Measurements from ENCODE around the gene AADACL3. TPM values are rescaled to one million over a fixed set of nuclear protein-coding genes. Genes with fewer than 3 reads are reported as not detected.

AADACL3 gene
- total and polyA plus RNA-seq, 2 of the 8 experiments (the other 6 are each of a cell fraction or from before 2014, with no cell fraction given), result 0.33 to 2.3 TPM

GRCh38 chr1:12756768-12757413 lies 41.0 kb downstream of the AADACL3 start:
- ChIA-PET CTCF (ENCODE audit: partially characterized antibody) (interaction anchor here (1.0 kb wide), 1 partner anchor 12 kb away, joined by 4 read pairs; no protein-coding TSS in a partner anchor), POLR2A (ENCODE audit: partially characterized antibody) (no interaction called here)
- Histone ChIP-seq H3K4ac (replicated peaks; ENCODE audit: insufficient read length, low read depth, low read length) (no peak overlapping the region), H4K91ac (replicated peaks; ENCODE audit: insufficient read length, low read length) (no peak overlapping the region), H3K79me2 (ENCODE audit: control insufficient read depth in 1 of 2, insufficient read depth in 2 of 2, low read length in 2 of 2) (no peaks in the 10 kb centered on the region), H3K56ac (replicated peaks; ENCODE audit: insufficient read length, low read depth, low read length) (no peak overlapping the region), H3K9me3 (ENCODE audit: insufficient read depth in 2 of 2, low read depth in 1 of 2, low read length in 1 of 2) (no peaks in the 10 kb centered on the region), H3K23me2 (ENCODE audit: low read depth, low read length) (no peaks in the 10 kb centered on the region), H3K27me3 (replicated peaks in 1 of 4; ENCODE audit: control insufficient read depth in 3 of 4, extremely low read depth in 1 of 4, insufficient read depth in 3 of 4, low read length in 3 of 4) (no peaks in the 10 kb centered on the region), H2BK20ac (ENCODE audit: low read length) (no peak overlapping the region), H4K5ac (ENCODE audit: insufficient read length, low read depth, low read length) (no peak overlapping the region), H2AK5ac (ENCODE audit: low read depth, low read length) (no peak overlapping the region), H3K4me2 (ENCODE audit: insufficient read depth in 1 of 2, low read depth in 2 of 2, low read length in 2 of 2) (no peak overlapping the region), H2BK120ac (replicated peaks; ENCODE audit: low read depth, low read length) (no peak overlapping the region), H3K14ac (ENCODE audit: insufficient read length) (no peak overlapping the region), H3K18ac (ENCODE audit: extremely low read depth, low read length) (no peak overlapping the region), H3K36me3 (ENCODE audit: control insufficient read depth in 2 of 4, insufficient read depth in 4 of 4, low read length in 3 of 4) (no peaks in the 10 kb centered on the region), H3K4me3 (ENCODE audit: extremely low read depth in 1 of 4, insufficient read depth in 2 of 4, low read depth in 3 of 4, low read length in 4 of 4) (no peak overlapping the region), H3K79me1 (ENCODE audit: low read depth, low read length) (no peaks in the 10 kb centered on the region), H4K20me1 (replicated peaks in 1 of 2; ENCODE audit: control insufficient read depth in 1 of 2, insufficient read depth in 2 of 2, low read length in 2 of 2) (no peaks in the 10 kb centered on the region), H3K9ac (replicated peaks in 1 of 4; ENCODE audit: extremely low read depth in 1 of 4, low read depth in 3 of 4, low read length in 3 of 4) (no peak overlapping the region), H3K23ac (ENCODE audit: insufficient read length) (no peak overlapping the region), H2BK15ac (ENCODE audit: low read length) (no peak overlapping the region), H4K8ac (ENCODE audit: extremely low read depth, insufficient read depth, low read length) (no peak overlapping the region), H3K4me1 (replicated peaks in 1 of 4; ENCODE audit: control insufficient read depth in 3 of 4, insufficient read depth in 4 of 4, low read length in 3 of 4) (0 out of 7 replicates have a peak, but pooled peaks cover 0 to 3% (median 0%) of the 10 kb centered on the region in 4 experiments), H2BK5ac (ENCODE audit: low read depth, low read length) (no peak overlapping the region), H2AFZ (ENCODE audit: low read length) (no peak overlapping the region), H2BK12ac (ENCODE audit: low read depth, low read length) (no peak overlapping the region), H3K27ac (ENCODE audit: low read depth, low read length) (no peak overlapping the region)
- FAIRE-seq, result no peak
- 92% methylated on average over 6 of the region's 6 CpGs; no CpG with 5 or more reads in 1 of the 2 experiments for WGBS, 2 experiments (ENCODE audit: extremely low coverage in 1 of 2, insufficient coverage in 1 of 2, insufficient read length in 1 of 2, insufficient replicate concordance in 2 of 2, low coverage in 1 of 2, low lambda C conversion rate in 2 of 2, missing lambda C conversion rate in 1 of 2)
- TF ChIP-seq HDAC2 (IDR thresholded peaks at IDR 0.05; ENCODE audit: borderline replicate concordance in 1 of 2, low read depth in 2 of 2, low read length in 2 of 2), result no peak
- no peak for TF ChIP-seq RBBP5 (IDR thresholded peaks at IDR 0.05; ENCODE audit: borderline replicate concordance, low read depth, low read length)
- no peak for TF ChIP-seq SP2 (IDR thresholded peaks at IDR 0.05; ENCODE audit: low read length)
- TF ChIP-seq POU5F1 (IDR thresholded peaks at IDR 0.05; ENCODE audit: low read depth, low read length), result no peak
- TF ChIP-seq, protein P1, sequence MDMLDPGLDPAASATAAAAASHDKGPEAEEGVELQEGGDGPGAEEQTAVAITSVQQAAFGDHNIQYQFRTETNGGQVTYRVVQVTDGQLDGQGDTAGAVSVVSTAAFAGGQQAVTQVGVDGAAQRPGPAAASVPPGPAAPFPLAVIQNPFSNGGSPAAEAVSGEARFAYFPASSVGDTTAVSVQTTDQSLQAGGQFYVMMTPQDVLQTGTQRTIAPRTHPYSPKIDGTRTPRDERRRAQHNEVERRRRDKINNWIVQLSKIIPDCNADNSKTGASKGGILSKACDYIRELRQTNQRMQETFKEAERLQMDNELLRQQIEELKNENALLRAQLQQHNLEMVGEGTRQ (IDR thresholded peaks at IDR 0.05; ENCODE audit: low read length), result no peak
- TF ChIP-seq TBP (IDR thresholded peaks at IDR 0.05; ENCODE audit: low read depth, low read length), result no peak
- no peak for TF ChIP-seq SIRT6 (IDR thresholded peaks at IDR 0.05; ENCODE audit: low read length)
- no peak for TF ChIP-seq PHF8 (conservative IDR thresholded peaks at IDR 0.05; ENCODE audit: low read depth, low read length)
- no peak for DNase-seq (ENCODE audit: low read depth in 1 of 2, low spot score in 2 of 2)
